MCF 10A (cell line): Measurements from ENCODE around the gene XRCC3. TPM values are rescaled to one million over a fixed set of nuclear protein-coding genes. Genes with fewer than 3 reads are reported as not detected.

ENCODE experiments used
- BruUV-seq: library from RNA; stranded (reverse); fragments of 400-500 nt; replicated peaks from 2 replicates; lab custom pipeline; 2021; lab: Mats Ljungman, UMichigan
- CTCF ChIA-PET: fragments of 300-600 bp; sonication (Branson Sonifier 250); formaldehyde crosslinking; extraction: SDS; loops from one replicate; lab custom pipeline; 2021; ENCODE audit warnings: antibody characterized with exemption, inconsistent platforms; lab: Yijun Ruan, JAX
- POLR2A ChIA-PET: fragments of 300-600, 350-650 bp; sonication (Branson Sonifier 250); formaldehyde crosslinking; extraction: SDS; loops from one replicate; lab custom pipeline; 2020; ENCODE audit warnings: antibody characterized with exemption, inconsistent platforms; lab: Yijun Ruan, JAX
- DNase-seq: peaks from one replicate; pipeline ENCODE4 v3.0.0-alpha.2; 2018; ENCODE audit not compliant: unreplicated experiment
- H3K27ac Mint-ChIP-seq: one replicate; pipeline ENCODE4 v1.8.0; 2022; ENCODE audit warnings: mild to moderate bottlenecking, low read depth, mixed read lengths; ENCODE audit not compliant: unreplicated experiment
- H3K27me3 Mint-ChIP-seq: one replicate; pipeline ENCODE4 v1.8.0; 2022; ENCODE audit warnings: mixed read lengths; ENCODE audit not compliant: insufficient read depth, unreplicated experiment
- H3K36me3 Mint-ChIP-seq: one replicate; pipeline ENCODE4 v1.8.0; 2022; ENCODE audit warnings: mild to moderate bottlenecking, moderate library complexity, mixed read lengths; ENCODE audit not compliant: insufficient read depth, unreplicated experiment
- H3K4me1 Mint-ChIP-seq: one replicate; pipeline ENCODE4 v1.8.0; 2022; ENCODE audit warnings: mixed read lengths; ENCODE audit not compliant: insufficient read depth, unreplicated experiment
- H3K4me3 Mint-ChIP-seq: one replicate; pipeline ENCODE4 v1.8.0; 2022; ENCODE audit warnings: mild to moderate bottlenecking, moderate library complexity, mixed read lengths; ENCODE audit not compliant: unreplicated experiment
- H3K9me3 Mint-ChIP-seq: one replicate; pipeline ENCODE4 v1.8.0; 2022; ENCODE audit warnings: mixed read lengths; ENCODE audit not compliant: unreplicated experiment
- CTCF ChIP-seq: fragments of 200-600 bp; IDR thresholded peaks from one replicate; pipeline ENCODE4 v1.8.0; 2022; ENCODE audit warnings: antibody characterized with exemption, mild to moderate bottlenecking; ENCODE audit not compliant: unreplicated experiment
- intact Hi-C: fragments of 100-400 bp; cut with micrococcal nuclease; formaldehyde crosslinking; loops from 2 replicates; pipeline ENCODE4 v1.14.1; 2022
- total RNA-seq: library from RNA; stranded (reverse); gene quantifications from 2 replicates; pipeline ENCODE4 v1.2.3, GENCODE V29; 2022

Gene XRCC3
- total RNA-seq, 1 experiment from 2014 or later = 17.5 TPM

GRCh38 chr14:103726474-103726873 is 11.2 kb upstream of the XRCC3 start:
- intact Hi-C loops = no loop called here
- H3K27ac Mint-ChIP-seq = no peak overlapping the region
- BruUV-seq = no TSS peak

GRCh38 chr14:103725739-103726395 is 10.6 kb upstream of the XRCC3 start:
- POLR2A ChIA-PET = no interaction called here
- no peak for TF ChIP-seq CTCF
- H3K27ac Mint-ChIP-seq = no peak overlapping the region
- no peak overlapping the region for H3K4me3 Mint-ChIP-seq
- no TSS peak for BruUV-seq
- intact Hi-C loops = no loop called here
- CTCF ChIA-PET = interaction anchor here (0.5 kb wide), 2 partner anchors 10 to 298 kb away, joined by 3 read pairs; partner anchors contain the start of gene ZFYVE21
- no peaks in the 10 kb centered on the region for H3K27me3 Mint-ChIP-seq
- H3K4me1 Mint-ChIP-seq = peaks cover 17% of the 10 kb centered on the region
- peaks cover 27% of the 10 kb centered on the region for H3K36me3 Mint-ChIP-seq
- H3K9me3 Mint-ChIP-seq = no peaks in the 10 kb centered on the region
- no peak for DNase-seq

More at GRCh38 chr14:103726474-103726873, 11.2 kb upstream of the XRCC3 start:
- no peak overlapping the region for H3K4me3 Mint-ChIP-seq
- CTCF ChIA-PET = no interaction called here
- POLR2A ChIA-PET = no interaction called here
- no peak for TF ChIP-seq CTCF
- H3K9me3 Mint-ChIP-seq = no peaks in the 10 kb centered on the region
- no peak for DNase-seq
- H3K36me3 Mint-ChIP-seq = peaks cover 30% of the 10 kb centered on the region
- H3K27me3 Mint-ChIP-seq = no peaks in the 10 kb centered on the region
- H3K4me1 Mint-ChIP-seq = peaks cover 13% of the 10 kb centered on the region

- CTCF ChIA-PET = interaction anchor here (0.5 to 0.6 kb wide), 3 partner anchors 9 to 299 kb away, joined by 3 to 4 read pairs (median 3); partner anchors contain the start of gene ZFYVE21
- TF ChIP-seq CTCF = no peak
- intact Hi-C loops = no loop called here
- H3K9me3 Mint-ChIP-seq = no peaks in the 10 kb centered on the region
- H3K4me1 Mint-ChIP-seq = peaks cover 17% of the 10 kb centered on the region
- DNase-seq = no peak
- POLR2A ChIA-PET = interaction anchor here (0.6 to 0.7 kb wide), 3 partner anchors 196 to 1197 kb away, joined by 3 to 4 read pairs (median 3); a partner anchor contains a TSS
- BruUV-seq = no TSS peak
- peaks cover 27% of the 10 kb centered on the region for H3K36me3 Mint-ChIP-seq
- no peak overlapping the region for H3K4me3 Mint-ChIP-seq
- H3K27ac Mint-ChIP-seq = no peak overlapping the region
- no peaks in the 10 kb centered on the region for H3K27me3 Mint-ChIP-seq
These were observed 9.9 kb upstream of the XRCC3 start for GRCh38 chr14:103725001-103725682.

GRCh38 chr14:103724116-103724515 is 8.9 kb upstream of the XRCC3 start:
- no peak overlapping the region for H3K4me3 Mint-ChIP-seq
- peaks cover 22% of the 10 kb centered on the region for H3K36me3 Mint-ChIP-seq
- intact Hi-C loops = no loop called here
- no peaks in the 10 kb centered on the region for H3K27me3 Mint-ChIP-seq
- no peak for DNase-seq
- no TSS peak for BruUV-seq
- peaks cover 17% of the 10 kb centered on the region for H3K4me1 Mint-ChIP-seq
- no peaks in the 10 kb centered on the region for H3K9me3 Mint-ChIP-seq
- POLR2A ChIA-PET = interaction anchor here (0.7 kb wide), 1 partner anchor 148 kb away, joined by 3 read pairs; no protein-coding TSS in a partner anchor
- CTCF ChIA-PET = interaction anchor here (0.5 kb wide), 1 partner anchor 1296 kb away, joined by 7 read pairs; no protein-coding TSS in a partner anchor
- no peak for TF ChIP-seq CTCF
- peak overlapping the region; percentile 63 for H3K27ac Mint-ChIP-seq
